GM18507 (cell line): Measurements from ENCODE around the gene POU3F1.

Experiments
- DNase-seq: peaks from one replicate; pipeline ENCODE4 v3.0.0; 2011; ENCODE audit warnings: low read depth; ENCODE audit not compliant: insufficient read length; ENCODE audit errors: extremely low spot score
- FAIRE-seq: peaks from 2 replicates; lab custom pipeline; 2011; peaks lifted over from hg19 to GRCh38; lab: Jason Lieb, UNC

Gene POU3F1

DNA sequence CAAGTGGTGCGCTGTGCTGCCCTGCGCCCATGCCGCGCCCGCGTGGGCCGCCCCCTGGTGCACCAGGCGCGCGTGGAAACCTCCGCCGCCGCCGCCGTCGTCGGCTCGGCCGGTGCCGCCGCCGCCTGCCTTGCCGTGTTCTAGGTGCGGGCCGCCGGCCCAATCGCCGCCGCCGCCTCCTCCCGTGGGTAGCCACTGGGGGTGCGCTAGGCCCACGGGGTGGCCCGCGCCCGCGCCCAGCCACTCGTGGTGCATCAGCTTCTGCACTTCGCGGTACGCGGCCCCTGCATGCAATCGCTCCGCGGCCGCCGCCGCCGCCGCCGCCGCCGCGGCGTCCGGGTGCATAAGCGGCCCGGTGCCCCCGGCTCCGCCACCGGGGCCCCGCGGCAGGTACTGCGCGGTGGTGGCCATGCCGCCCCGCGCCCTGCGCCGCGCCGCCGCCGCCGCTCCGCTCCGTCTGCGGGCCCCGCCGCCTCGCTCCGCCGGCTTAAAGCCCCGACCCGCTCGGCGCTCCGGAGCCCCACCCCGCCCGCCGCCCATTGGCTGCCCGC is at the start of gene POU3F1:
TSS of gene POU3F1 (minus strand) at position 461 of the 551 bp plus-strand sequence. CDS start at position 411, 50 bp downstream.
- no peak for DNase-seq
- FAIRE-seq = no peak

DNA sequence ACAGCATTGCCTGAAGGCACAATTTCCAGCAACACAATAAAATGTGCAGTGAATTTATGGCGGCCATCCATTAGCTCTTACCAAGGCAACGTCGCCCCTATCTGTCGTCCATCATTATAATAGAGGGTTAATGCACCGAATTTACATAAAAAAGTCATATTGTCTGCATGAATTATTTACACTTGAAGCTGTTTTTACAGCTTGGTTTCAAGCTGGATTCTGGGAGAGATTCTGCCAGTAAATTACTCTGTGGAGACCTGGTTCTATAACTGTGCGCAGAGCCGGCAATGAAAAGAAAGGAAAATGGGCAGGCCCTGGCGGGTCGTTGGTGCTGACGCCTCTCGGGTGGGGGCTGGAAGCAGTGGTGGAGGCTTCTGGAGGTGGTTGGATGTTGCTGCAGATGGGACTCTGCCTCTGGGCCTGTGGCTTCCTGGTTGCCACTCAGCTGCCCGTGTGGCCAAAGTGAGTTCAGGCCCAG is 48.9 kb upstream of the POU3F1 start:
- FAIRE-seq (no peak), DNase-seq (no peak)

DNA sequence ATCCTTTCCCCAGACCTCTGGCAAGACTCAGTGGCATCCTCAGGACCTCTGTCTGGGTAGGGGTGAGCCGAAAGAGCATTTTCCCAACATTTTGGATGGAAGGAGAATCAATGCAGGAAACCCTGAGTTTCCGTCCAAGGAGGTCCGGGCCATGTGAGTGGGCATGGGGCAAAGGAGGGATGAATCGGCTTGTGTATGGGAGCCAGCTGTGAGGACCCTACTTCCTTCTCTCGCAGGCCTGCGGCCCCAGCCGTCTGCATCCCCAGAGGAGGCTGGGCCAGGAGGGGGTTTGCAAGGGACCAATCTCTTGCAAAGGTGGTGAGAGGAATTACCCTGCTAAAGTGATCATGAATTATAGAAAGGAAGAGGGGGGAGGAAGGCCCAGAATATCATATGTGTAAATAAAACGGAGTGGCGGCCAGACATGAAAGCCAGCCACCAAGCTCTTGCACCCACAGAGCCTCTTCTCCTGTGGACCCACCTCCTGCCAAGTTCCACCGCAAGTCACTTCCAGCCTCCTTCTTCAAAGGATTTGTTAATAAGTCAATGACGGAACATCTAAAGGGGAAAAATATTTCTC is 48.2 kb upstream of the POU3F1 start:
- FAIRE-seq (no peak), DNase-seq (no peak)

DNA sequence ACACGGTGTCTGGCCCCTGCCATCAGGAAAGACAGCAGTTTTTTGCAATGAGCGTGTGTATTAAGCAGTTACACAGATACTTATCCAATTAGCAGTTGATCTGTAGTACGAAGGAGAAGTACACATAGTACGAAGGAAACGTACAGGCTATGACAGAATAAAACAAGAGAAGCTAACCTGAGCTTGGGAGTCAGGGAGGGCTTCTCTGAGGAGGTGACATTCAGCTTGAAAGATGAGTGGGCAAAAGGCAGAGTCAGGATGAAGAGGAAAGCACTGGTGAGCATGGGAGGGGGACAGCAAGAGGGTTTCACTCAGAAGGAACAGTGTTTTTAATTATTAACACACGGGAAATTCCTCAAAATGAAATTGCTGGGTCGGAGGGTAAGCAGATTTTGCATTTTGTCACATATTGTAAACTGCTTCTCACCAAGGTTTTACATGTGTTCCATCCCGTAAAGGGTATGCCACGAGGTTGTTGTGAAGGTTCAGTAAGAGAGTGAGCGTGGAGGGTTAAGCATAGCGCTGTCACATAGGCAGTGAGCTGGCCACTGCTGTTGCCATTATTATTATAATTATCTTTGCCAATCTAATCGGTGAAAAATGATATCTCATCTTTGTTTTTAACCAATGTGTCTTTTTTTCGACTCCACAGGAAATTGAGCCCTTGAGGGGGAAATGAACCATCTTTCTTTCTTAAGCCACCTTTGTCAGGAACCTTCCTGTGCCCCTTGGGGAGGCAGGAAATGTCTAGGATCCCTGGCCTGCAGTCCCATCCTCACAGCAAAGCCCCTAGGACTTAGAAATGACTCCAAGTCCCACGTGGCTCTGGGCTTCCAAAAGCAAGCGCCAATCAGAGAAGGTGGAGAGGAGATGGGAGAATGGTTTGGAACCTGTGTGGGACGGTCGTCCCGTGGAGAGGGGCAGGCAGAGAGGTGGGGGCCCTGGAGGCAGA is 47.3 kb upstream of the POU3F1 start:
- DNase-seq (no peak), FAIRE-seq (peak; percentile 83)

DNA sequence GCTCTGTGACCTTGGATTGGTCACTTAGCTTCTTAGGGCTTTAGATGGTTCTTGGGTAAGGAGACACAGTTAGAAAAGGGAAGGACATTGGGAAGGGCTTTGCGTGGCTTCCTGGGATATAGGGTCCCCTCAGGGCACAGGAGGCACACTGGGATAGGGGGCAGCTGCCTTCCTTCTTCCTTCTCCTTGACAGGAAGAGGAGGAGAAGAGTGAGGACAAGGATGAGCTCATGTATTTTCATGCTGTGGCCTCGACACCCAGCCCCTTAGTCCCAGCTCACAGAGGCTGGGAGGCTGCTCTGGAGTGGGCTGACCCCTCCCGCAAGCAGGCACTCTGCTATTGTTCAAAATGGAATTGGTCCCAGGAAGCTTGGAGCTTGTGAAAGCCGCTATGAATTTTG is 45.7 kb upstream of the POU3F1 start:
- DNase-seq = no peak

DNA sequence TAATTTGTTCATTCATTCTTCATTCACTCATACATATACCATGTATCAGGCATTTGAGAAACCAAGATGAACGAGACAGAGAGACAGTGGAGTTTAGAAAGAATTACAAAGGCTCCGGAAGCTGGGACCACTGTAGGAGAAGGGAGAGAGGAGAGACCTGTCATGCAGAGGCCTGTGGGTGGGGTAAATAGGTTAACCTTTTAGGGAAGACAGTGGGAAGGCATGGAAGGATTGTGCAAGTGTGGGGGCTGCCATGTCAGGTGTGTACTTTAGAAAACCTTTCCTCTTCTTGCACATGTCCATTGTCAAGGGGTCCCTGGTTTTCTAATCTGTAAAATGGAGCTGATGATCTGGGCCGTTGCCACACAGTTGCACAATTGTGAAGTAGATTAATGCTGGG is 44.2 kb upstream of the POU3F1 start:
- no peak for FAIRE-seq
- no peak for DNase-seq

More for the DNA sequence above, 45.7 kb upstream of the POU3F1 start:
- FAIRE-seq = no peak

DNA sequence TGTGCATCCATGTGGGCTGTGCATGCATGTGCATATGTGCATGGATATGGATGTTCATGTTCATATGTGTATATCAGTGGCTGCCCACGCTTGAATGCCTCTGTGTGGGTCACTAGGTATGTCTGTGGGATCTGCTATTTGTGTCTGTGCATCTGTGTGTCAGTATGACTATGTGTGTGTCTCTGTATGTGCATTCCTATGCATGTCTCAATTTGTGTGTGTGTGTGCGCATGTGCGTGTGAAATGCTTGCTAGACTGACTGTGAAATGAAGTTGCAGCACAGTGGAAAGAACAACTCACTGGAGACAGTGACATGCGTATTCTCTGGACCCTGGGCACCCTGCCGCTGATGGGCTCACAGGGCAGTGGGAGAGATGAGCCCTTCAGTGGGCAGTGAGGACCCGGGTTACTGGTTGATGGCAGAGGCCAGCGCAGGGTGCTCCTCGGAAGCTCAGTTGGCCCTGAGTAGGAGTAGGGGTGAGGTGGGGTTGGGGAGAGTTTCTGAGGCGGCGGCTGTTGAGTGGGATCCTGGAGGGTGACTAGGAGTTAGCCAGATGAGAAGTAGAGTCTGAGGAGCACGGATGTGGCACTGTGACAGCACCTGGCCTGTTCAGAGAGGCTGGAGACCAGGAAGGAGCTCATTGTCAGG is 43.2 kb upstream of the POU3F1 start:
- no peak for FAIRE-seq
- DNase-seq = no peak

DNA sequence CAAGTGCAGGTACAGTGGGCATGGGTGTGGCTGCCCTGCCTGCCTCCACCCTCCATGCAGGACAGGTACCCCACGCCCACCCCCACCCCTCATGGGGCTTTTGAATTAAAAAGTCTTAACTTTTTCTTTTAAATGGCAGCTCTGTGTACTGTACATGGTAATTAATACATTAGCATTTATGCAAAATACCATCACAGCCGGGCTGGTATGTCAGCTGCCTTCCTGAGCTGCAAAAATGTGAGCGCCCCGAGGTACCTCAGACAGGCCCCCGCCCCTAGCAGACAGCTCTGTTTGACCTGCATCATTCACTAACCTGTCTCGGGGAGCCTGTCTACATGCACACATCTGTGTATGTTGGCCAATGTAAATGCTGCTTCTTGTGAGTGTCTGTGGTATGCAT is 42.2 kb upstream of the POU3F1 start:
- DNase-seq = no peak
- FAIRE-seq = no peak

DNA sequence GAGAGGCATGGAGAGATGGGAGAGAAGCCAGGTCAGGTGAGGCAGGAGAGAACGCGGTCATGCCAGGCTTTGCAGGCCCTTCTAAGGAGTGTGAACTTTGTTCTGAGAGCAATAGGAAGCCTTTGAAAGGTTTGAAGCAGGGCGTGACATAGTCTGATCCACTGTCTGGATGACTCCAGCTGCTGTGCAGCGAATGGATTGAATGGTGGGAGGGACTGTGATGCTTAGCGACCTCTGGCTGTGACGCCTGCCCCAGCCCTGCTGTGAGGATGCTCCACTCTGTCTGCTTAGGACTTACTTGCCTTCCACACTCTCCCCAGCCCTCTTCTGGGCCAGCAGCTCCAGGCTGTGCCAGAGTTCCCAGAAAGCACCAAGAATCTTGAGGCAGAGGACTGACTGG is 41.8 kb upstream of the POU3F1 start:
- no peak for DNase-seq
- FAIRE-seq = no peak

DNA sequence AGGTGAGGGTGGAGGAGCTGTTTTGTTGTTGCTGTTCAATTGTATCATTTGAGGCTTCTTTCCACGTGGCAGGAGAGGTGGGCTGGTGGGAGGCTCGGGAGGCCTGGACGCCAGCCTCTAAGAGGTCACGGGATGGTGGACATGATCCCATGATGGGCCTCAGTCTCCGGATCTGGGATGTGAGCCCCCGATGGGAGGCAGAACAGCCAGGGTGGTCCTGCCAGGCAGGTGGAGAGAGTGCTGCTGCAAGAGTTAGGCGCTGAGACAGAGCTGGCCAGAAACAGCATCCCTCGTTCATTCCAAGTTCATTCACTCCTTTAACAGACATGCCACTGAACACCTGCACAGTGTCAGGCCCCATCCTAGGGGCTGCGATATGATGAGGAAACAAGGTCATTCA is 41.1 kb upstream of the POU3F1 start:
- DNase-seq (no peak), FAIRE-seq (no peak)

DNA sequence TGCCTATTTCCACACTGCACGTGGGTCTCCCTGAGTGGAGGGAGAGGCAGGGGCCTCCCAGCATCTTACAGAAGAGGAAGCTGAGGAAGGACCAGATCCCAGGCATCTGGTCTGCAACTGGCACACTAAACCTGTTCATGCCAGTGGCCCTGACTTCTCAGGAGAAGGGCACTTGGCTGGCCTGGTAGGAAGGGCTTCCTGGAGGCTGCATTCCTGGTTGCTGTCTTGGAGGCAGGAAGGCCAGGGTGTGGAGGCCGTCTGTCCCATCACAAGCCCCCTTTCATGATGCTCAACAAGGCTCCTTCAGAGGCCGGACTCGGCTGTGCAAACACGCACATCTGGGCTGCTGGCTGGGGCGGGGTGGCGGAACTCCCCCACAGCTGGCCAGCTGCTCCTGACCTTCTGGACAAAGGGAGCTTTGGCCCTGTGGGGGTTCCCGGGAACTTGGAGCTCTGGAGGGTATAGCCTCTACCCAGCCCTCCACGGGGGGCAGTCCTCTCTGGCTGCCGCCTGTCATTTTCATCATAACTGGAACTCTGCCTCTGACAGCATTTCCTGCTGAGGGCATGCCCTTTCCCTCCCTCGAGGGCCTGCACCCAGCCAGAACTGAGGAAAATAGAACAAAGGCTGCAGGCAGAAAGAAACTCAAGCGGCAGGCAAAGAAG is 39.2 kb upstream of the POU3F1 start:
- FAIRE-seq (no peak), DNase-seq (no peak)

DNA sequence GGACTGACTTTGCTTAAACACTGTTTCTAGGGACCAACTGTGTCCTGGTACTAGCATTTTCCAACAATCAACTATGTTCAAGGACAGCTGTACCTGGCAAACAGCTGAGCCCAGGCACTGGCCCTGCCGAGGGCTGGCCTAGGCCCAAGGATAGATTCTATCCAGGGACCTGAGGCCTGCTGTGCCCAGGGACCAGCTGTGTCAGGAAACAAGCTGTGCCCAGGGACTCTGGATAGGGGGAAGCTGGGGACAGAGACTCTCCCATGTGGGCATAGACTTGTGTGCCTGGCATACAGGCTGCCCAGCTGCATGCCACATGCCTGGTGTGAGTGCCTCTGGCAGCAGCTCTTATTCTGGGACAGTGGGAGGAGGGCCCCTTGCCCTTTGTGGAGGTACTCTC is 38.1 kb upstream of the POU3F1 start:
- FAIRE-seq (no peak), DNase-seq (no peak)

DNA sequence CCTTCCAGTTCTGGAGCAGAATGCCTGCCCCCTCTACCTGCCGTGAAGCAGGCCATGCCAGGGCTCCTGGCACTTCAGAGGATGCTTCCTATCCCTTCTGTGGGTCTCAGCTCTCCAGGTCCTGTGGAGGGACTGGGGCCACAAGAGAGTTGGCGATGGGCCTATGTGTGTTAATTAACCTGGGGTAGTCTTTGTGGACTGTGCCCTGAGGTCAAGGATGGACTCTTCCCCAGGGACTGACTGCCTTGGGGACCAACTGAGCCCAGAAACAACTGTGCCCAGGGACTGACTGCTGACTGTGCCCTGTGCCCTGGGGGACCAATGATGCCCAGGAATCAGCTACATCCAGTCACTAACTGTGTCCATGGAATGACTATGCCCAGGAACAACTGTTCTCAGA is 37.5 kb upstream of the POU3F1 start:
- FAIRE-seq = no peak
- DNase-seq = no peak

DNA sequence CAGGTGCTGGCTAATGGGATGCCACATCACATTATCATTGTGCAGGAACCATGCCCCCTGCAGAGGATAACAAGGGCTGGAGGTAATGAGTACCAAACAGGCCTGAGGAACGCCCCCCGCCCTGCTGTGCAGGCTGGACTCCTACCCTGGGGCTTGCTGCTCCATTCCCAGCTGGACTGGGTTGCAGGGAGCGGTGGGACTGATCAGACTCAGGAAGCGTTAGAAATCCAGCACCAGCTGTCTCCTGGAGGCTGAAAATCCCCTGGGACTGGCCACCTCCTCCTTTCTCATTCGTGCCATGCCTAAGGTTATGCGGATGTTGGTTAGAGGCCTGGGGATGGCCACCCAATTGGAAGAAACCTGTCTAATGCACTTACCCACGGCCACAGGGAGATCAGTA is 36.9 kb upstream of the POU3F1 start:
- no peak for FAIRE-seq
- DNase-seq = no peak

DNA sequence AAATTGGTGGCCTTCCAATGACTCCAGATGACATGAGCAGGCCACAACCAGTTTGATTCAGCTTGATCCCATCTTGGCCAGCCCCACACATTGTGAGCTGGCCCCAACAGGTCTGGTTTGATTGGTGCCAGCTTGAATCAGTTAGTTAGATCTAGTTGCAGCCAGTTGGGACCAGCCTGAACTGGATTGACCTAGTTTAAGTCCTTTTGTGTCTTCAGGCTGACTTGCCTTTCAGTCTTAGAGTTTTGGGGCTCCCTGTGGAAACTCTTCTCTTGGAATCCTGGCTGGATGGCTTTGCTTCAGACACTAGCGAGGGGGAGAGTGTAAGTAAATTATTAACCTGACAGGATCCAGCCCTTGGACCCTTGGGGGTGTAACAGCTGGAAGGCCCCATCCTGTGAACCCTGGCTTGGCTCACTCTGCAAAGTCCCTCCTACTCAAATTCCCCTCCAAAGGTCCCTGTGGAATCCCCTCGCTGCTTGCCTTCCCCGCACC is 36.2 kb upstream of the POU3F1 start:
- no peak for DNase-seq
- FAIRE-seq = no peak

DNA sequence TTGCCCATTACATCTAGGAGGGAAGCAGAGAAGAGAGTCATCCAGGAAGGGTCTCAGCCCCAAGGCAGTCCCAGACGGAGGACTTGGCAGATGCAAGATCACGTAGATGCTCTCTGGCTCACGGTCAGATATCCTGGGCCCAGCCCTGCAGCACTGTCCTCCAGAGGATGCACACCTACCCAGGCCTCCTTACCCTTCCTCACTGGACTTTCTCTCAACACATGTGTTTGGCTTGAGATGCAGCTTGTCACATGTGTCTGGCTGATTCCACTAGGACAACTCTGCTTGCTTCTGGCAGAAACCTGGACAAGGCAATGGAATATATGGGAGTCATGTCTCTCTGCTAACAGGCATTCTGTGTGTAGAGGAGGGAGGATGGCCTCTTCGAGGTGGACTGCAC is 32.4 kb upstream of the POU3F1 start:
- no peak for FAIRE-seq

DNA sequence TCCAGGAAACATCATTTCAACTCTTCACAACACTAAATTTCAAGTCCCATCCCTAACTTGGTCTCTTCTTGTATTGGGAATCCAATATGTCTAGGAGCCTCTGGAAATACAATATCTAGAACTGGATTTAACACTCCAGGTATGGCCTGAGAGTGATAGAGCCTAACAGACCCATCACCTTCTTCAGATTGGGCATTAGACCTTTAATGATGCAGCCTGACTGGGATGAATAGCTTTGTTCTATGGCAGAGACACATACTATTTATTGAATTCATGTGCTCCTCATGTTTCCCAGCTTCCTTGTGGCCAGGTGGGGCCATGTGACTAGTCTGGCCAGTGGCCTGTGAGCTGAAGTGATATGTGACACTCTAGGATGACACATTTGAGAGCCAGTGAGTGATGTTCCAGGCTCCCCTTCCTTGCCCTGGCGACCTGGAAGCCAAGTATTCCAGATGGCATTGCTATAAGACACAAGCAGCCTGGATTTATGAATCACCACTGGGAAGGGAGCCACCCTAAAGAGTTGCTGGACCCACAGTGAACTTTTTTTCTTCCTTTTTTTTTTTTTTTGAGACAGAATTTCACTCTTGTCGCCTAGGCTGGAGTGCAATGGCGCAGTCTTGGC is 31.0 kb upstream of the POU3F1 start:
- no peak for DNase-seq
- no peak for FAIRE-seq

More for the DNA sequence above, 32.4 kb upstream of the POU3F1 start:
- no peak for DNase-seq

DNA sequence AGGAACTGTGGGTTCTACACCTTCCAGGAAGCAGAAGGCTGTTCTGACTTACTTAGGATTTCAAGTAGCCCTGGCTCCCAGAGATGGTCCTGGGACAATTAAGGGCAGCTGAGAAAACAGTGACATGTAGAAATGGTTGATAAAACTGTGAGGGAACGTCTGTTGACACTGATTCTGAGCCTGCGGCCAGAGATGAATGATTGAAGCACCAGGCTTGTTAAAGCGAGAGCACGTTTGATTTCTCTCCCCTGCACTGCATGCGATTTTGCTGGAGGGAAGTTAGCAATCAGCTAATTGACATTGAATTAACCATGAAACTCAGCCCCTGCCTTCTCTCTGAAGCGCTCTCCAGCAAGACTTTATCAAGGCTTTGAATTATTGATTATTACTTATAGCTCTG is 29.9 kb upstream of the POU3F1 start:
- DNase-seq (no peak), FAIRE-seq (no peak)

DNA sequence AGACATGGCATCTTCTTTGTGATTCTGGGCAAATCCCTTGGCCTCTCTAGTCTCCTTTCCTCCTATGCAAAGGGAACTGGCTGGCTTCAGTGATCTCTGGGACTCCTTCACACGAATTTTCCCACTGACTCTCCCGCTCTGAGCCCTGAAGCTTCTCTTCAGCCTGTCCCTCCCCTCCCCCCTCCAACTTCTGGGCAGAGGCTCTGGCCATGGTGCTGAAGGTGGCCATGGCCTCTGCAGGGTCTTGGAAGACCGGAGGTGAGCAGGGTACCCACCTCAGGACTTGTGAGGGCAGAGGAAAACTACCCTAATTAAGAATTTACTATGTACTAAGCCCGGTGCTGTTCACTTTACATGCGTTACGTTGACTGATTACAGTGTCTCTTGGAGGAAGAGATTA is 29.4 kb upstream of the POU3F1 start:
- DNase-seq (no peak), FAIRE-seq (no peak)
